ENCODE measurements around the gene SEPTIN10.
"Not testable (repeated sequence)": the region's sequence is repeated elsewhere in the genome, so short reads cannot be mapped to it uniquely, and the experiment has no call there.

Gene SEPTIN10

GRCh38 chr2:109613922-109614714 lies at the start of gene SEPTIN10, which contains the start of gene SOWAHC:
SEPTIN10 (minus strand) TSS chr2:109613966; CDS start chr2:109613827, 139 bp downstream.
SOWAHC (plus strand) TSS chr2:109614364; CDS start chr2:109614490, 126 bp downstream.
- DNase-seq (ENCODE audit: low read depth, low spot score) = peak; percentile 25

GRCh38 chr2:109662889-109663288 lies 49.1 kb upstream of the SEPTIN10 start:
- no peak for DNase-seq (ENCODE audit: low read depth, low spot score)

- DNase-seq (ENCODE audit: low read depth, low spot score) = no peak
These were observed 46.5 kb upstream of the SEPTIN10 start for GRCh38 chr2:109660046-109660860.

- DNase-seq (ENCODE audit: low read depth, low spot score) = no peak
These were observed 45.8 kb upstream of the SEPTIN10 start for GRCh38 chr2:109659396-109660045.

- no peak for DNase-seq (ENCODE audit: low read depth, low spot score)
These were observed 41.5 kb upstream of the SEPTIN10 start for GRCh38 chr2:109655287-109655686.

- no peak for DNase-seq (ENCODE audit: low read depth, low spot score)
These were observed 40.7 kb upstream of the SEPTIN10 start for GRCh38 chr2:109654326-109655050.

- no peak for DNase-seq (ENCODE audit: low read depth, low spot score)
These were observed 36.2 kb upstream of the SEPTIN10 start for GRCh38 chr2:109649736-109650695.

- no peak for DNase-seq (ENCODE audit: low read depth, low spot score)
These were observed 34.3 kb upstream of the SEPTIN10 start for GRCh38 chr2:109648041-109648527.

GRCh38 chr2:109647636-109648035 lies 33.9 kb upstream of the SEPTIN10 start:
- no peak for DNase-seq (ENCODE audit: low read depth, low spot score)

- no peak for DNase-seq (ENCODE audit: low read depth, low spot score)
These were observed 33.2 kb upstream of the SEPTIN10 start for GRCh38 chr2:109646961-109647360.

- no peak for DNase-seq (ENCODE audit: low read depth, low spot score)
These were observed 31.8 kb upstream of the SEPTIN10 start for GRCh38 chr2:109645412-109646184.

GRCh38 chr2:109644571-109645275 lies 31.0 kb upstream of the SEPTIN10 start:
- no peak for DNase-seq (ENCODE audit: low read depth, low spot score)

- not testable (repeated sequence) for DNase-seq (ENCODE audit: low read depth, low spot score)
These were observed 26.2 kb upstream of the SEPTIN10 start for GRCh38 chr2:109640000-109640399.

GRCh38 chr2:109638795-109639194 lies 25.0 kb upstream of the SEPTIN10 start:
- DNase-seq (ENCODE audit: low read depth, low spot score) = no peak

GRCh38 chr2:109637749-109638570 lies 24.2 kb upstream of the SEPTIN10 start:
- DNase-seq (ENCODE audit: low read depth, low spot score) = no peak

GRCh38 chr2:109636317-109636716 lies 22.6 kb upstream of the SEPTIN10 start:
- no peak for DNase-seq (ENCODE audit: low read depth, low spot score)

- no peak for DNase-seq (ENCODE audit: low read depth, low spot score)
These were observed 21.9 kb upstream of the SEPTIN10 start for GRCh38 chr2:109635426-109636304.

All from activated naive CD8-positive, alpha-beta T cell treated with anti-CD3 and anti-CD28 coated beads, Interleukin-2, amount 50 U/mL, for 16 hours (primary cell).